ENCODE data around the gene MAFF. TPM values are rescaled to one million over a fixed set of nuclear protein-coding genes. Genes with fewer than 3 reads are reported as not detected.

MAFF gene
- total and polyA plus RNA-seq, 2 donors (not counting 1 experiment from before 2014, with no cell fraction given) = 8.8 to 26.3 TPM

- TF ChIP-seq CTCF (conservative IDR thresholded peaks at IDR 0.05 in 1 of 2, IDR thresholded peaks at IDR 0.05 in 1 of 2; ENCODE audit: low read depth in 1 of 2, low read length in 2 of 2) (no peak), EZH2 (IDR thresholded peaks at IDR 0.05; ENCODE audit: low read length, missing control alignments) (no peak)
- Histone ChIP-seq H3K9ac (ENCODE audit: insufficient read depth, low read length) (no peak overlapping the region), H3K9me3 (ENCODE audit: control insufficient read depth, insufficient read depth, low read depth, low read length) (no peaks in the 10 kb centered on the region), H3K79me2 (ENCODE audit: control insufficient read depth, insufficient read depth, low read length) (peaks cover 46% of the 10 kb centered on the region), H3K4me1 (ENCODE audit: control insufficient read depth, extremely low read depth, insufficient read depth, low read length) (no peaks in the 10 kb centered on the region), H3K27ac (ENCODE audit: insufficient read depth, low read length) (no peak overlapping the region), H3K36me3 (ENCODE audit: control insufficient read depth, insufficient read depth, low read length) (peaks cover 10% of the 10 kb centered on the region), H2AFZ (ENCODE audit: low read length) (no peak overlapping the region), H3K4me2 (ENCODE audit: extremely low read depth, insufficient read depth, low read length) (no peak overlapping the region), H4K20me1 (ENCODE audit: control insufficient read depth, extremely low read depth, insufficient read depth, low read length) (no peaks in the 10 kb centered on the region), H3K27me3 (ENCODE audit: control insufficient read depth, insufficient read depth, low read length) (no peaks in the 10 kb centered on the region), H3K4me3 (replicated peaks in 1 of 4; ENCODE audit: control extremely low read depth in 1 of 4, insufficient read depth in 1 of 4, low read depth in 3 of 4, low read length in 4 of 4) (no peak overlapping the region)
- no peak for DNase-seq (ENCODE audit: low read depth in 2 of 2)
Observed at GRCh38 chr22:38212442-38212841, 10.6 kb downstream of the MAFF start.

- H3K9ac ChIP-seq (ENCODE audit: insufficient read depth, low read length) = no peak overlapping the region
- peaks cover 6% of the 10 kb centered on the region for H3K36me3 ChIP-seq (ENCODE audit: control insufficient read depth, insufficient read depth, low read length)
- H3K4me1 ChIP-seq (ENCODE audit: control insufficient read depth, extremely low read depth, insufficient read depth, low read length) = peaks cover 8% of the 10 kb centered on the region
- no peak overlapping the region for H2AFZ ChIP-seq (ENCODE audit: low read length)
- no peak overlapping the region for H3K4me2 ChIP-seq (ENCODE audit: extremely low read depth, insufficient read depth, low read length)
- H3K79me2 ChIP-seq (ENCODE audit: control insufficient read depth, insufficient read depth, low read length) = peaks cover 36% of the 10 kb centered on the region
- no peaks in the 10 kb centered on the region for H3K9me3 ChIP-seq (ENCODE audit: control insufficient read depth, insufficient read depth, low read depth, low read length)
- H3K27me3 ChIP-seq (ENCODE audit: control insufficient read depth, insufficient read depth, low read length) = no peaks in the 10 kb centered on the region
- no peak overlapping the region for H3K27ac ChIP-seq (ENCODE audit: insufficient read depth, low read length)
- no peaks in the 10 kb centered on the region for H4K20me1 ChIP-seq (ENCODE audit: control insufficient read depth, extremely low read depth, insufficient read depth, low read length)
- DNase-seq (ENCODE audit: low read depth in 2 of 2) = no peak
- no peak overlapping the region for H3K4me3 ChIP-seq (replicated peaks in 1 of 4; ENCODE audit: control extremely low read depth in 1 of 4, insufficient read depth in 1 of 4, low read depth in 3 of 4, low read length in 4 of 4)
- TF ChIP-seq CTCF (conservative IDR thresholded peaks at IDR 0.05 in 1 of 2, IDR thresholded peaks at IDR 0.05 in 1 of 2; ENCODE audit: low read depth in 1 of 2, low read length in 2 of 2) (no peak), EZH2 (IDR thresholded peaks at IDR 0.05; ENCODE audit: low read length, missing control alignments) (no peak)
Observed at GRCh38 chr22:38213319-38213989, 11.7 kb downstream of the MAFF start.

GRCh38 chr22:38213990-38214301 is 12.2 kb downstream of the MAFF start:
- Histone ChIP-seq H2AFZ (ENCODE audit: low read length) (no peak overlapping the region), H3K79me2 (ENCODE audit: control insufficient read depth, insufficient read depth, low read length) (peaks cover 31% of the 10 kb centered on the region), H3K4me2 (ENCODE audit: extremely low read depth, insufficient read depth, low read length) (no peak overlapping the region), H3K36me3 (ENCODE audit: control insufficient read depth, insufficient read depth, low read length) (peaks cover 4% of the 10 kb centered on the region), H3K4me3 (replicated peaks in 1 of 4; ENCODE audit: control extremely low read depth in 1 of 4, insufficient read depth in 1 of 4, low read depth in 3 of 4, low read length in 4 of 4) (no peak overlapping the region), H3K27ac (ENCODE audit: insufficient read depth, low read length) (no peak overlapping the region), H3K4me1 (ENCODE audit: control insufficient read depth, extremely low read depth, insufficient read depth, low read length) (peaks cover 13% of the 10 kb centered on the region), H4K20me1 (ENCODE audit: control insufficient read depth, extremely low read depth, insufficient read depth, low read length) (no peaks in the 10 kb centered on the region), H3K9ac (ENCODE audit: insufficient read depth, low read length) (no peak overlapping the region), H3K9me3 (ENCODE audit: control insufficient read depth, insufficient read depth, low read depth, low read length) (no peaks in the 10 kb centered on the region), H3K27me3 (ENCODE audit: control insufficient read depth, insufficient read depth, low read length) (no peaks in the 10 kb centered on the region)
- DNase-seq (ENCODE audit: low read depth in 2 of 2) = no peak
- TF ChIP-seq EZH2 (IDR thresholded peaks at IDR 0.05; ENCODE audit: low read length, missing control alignments) (no peak), CTCF (conservative IDR thresholded peaks at IDR 0.05 in 1 of 2, IDR thresholded peaks at IDR 0.05 in 1 of 2; ENCODE audit: low read depth in 1 of 2, low read length in 2 of 2) (no peak)

Data from fibroblast of lung (primary cell).